NCI-H1930 (cell line): Measurements from ENCODE around the gene TSPAN11.

Source experiments
- DNase-seq, 2 experiments: peaks; one replicate each; lab custom pipeline; 2025; lab: John Stamatoyannopoulos, UW

TSPAN11 gene

GRCh38 chr12:30959778-30960177, 33.2 kb downstream of the TSPAN11 start:
- DNase-seq, result no peak

- DNase-seq, result no peak
Measured at GRCh38 chr12:30961030-30961429, 34.5 kb downstream of the TSPAN11 start.

- no peak for DNase-seq
Measured at GRCh38 chr12:30962047-30962446, 35.5 kb downstream of the TSPAN11 start.

GRCh38 chr12:30963709-30964564, 37.4 kb downstream of the TSPAN11 start:
- no peak for DNase-seq

- DNase-seq, result no peak
Measured at GRCh38 chr12:30964896-30965612, 38.5 kb downstream of the TSPAN11 start.

GRCh38 chr12:30965613-30965985, 39.1 kb downstream of the TSPAN11 start:
- no peak for DNase-seq

GRCh38 chr12:30967026-30967425, 40.5 kb downstream of the TSPAN11 start:
- DNase-seq, result no peak

GRCh38 chr12:30968211-30968610, 41.7 kb downstream of the TSPAN11 start:
- DNase-seq, result no peak

GRCh38 chr12:30969006-30969405, 42.5 kb downstream of the TSPAN11 start:
- no peak for DNase-seq

- DNase-seq, result no peak
Measured at GRCh38 chr12:30969606-30970395, 43.3 kb downstream of the TSPAN11 start.

GRCh38 chr12:30970559-30971197, 44.1 kb downstream of the TSPAN11 start:
- no peak for DNase-seq

- no peak for DNase-seq
Measured at GRCh38 chr12:30972035-30972434, 45.5 kb downstream of the TSPAN11 start.

- DNase-seq, result no peak
Measured at GRCh38 chr12:30973175-30973574, 46.6 kb downstream of the TSPAN11 start.

- DNase-seq, result no peak
Measured at GRCh38 chr12:30973830-30974229, 47.3 kb downstream of the TSPAN11 start.

GRCh38 chr12:30974746-30975500, 48.4 kb downstream of the TSPAN11 start:
- no peak for DNase-seq

- no peak for DNase-seq
Measured at GRCh38 chr12:30975581-30975980, 49.0 kb downstream of the TSPAN11 start.

- DNase-seq, result no peak
Measured at GRCh38 chr12:30976206-30976605, 49.7 kb downstream of the TSPAN11 start.

- no peak for DNase-seq
Measured at GRCh38 chr12:30977124-30977523, 50.6 kb downstream of the TSPAN11 start.

GRCh38 chr12:30977537-30978349, 51.2 kb downstream of the TSPAN11 start:
- no peak for DNase-seq

GRCh38 chr12:30978639-30979038, 52.1 kb downstream of the TSPAN11 start:
- DNase-seq, result no peak
